GM18909 (cell line): Measurements from ENCODE around the gene PHTF2.
A peak's percentile ranks its signal among the peaks of the same experiment; 100 is the strongest.
"Not testable (repeated sequence)": the region's sequence is repeated elsewhere in the genome, so short reads cannot be mapped to it uniquely, and the experiment has no call there.

Experiments
- ATAC-seq: cut with Tn5 transposase; IDR thresholded peaks from one replicate; pipeline ENCODE4 v1.9.1; 2021; ENCODE audit warnings: mild to moderate bottlenecking; ENCODE audit not compliant: unreplicated experiment, poor library complexity

PHTF2 gene

DNA sequence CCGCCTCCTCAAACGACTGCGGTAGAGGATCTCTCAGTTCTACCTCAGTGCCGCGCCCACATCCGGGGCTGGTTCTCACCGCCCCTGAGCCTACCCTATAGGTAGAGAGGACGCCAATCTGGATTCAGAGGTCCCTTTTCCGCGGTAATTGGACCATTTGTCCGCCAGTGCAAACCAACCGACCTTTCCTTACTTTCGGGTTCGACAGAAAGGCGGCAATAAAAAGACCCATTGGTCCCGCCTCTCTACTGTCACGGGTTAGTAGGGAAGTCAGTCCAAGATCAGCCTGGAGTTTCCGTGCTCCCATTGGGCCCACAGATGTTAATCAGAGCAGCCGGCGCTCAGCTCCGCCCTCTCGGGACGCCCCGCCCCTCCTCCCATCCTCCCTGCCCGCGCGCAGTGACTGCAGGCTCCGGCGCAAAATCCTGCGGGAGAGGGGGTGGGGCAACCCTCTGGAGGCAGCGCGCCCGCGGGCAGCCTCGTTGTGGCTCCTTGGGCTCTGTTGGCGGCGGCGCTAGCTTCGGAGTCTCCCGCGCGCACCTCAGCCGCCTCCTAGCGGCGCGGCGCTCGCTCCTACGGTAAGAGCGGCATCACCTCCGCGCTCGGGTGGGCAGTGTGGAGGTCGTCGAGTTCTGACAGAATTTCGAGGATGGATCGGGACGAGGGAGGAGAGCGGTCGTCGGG is at the start of gene PHTF2, which contains the start of gene TMEM60:
Gene PHTF2 (plus strand): TSS at position 380 of the 684 bp plus-strand sequence.
Gene TMEM60 (minus strand): TSS at position 41 of the 684 bp plus-strand sequence. CDS start 4,061 bp downstream, outside the sequence.
- peak; percentile 94 for ATAC-seq

DNA sequence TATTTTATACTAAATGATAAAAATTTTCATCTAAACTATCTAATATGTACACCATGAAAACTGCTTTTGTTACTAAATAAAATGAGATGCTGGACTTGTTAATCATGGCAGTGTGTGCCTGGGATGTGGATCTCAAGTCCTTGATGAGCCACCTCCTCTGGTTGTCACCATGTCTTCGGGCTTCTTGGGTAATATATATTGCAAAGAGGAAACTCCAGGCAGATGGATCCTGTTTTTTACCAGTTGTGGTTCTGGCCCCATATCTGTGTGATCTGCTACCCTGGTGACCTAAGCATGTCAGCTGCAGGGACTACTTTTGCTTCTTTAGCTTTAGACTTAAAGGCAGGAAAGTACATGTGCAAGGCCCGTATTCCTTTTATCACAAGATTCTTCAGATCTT is 46.6 kb upstream of the PHTF2 start:
- ATAC-seq, result no peak

DNA sequence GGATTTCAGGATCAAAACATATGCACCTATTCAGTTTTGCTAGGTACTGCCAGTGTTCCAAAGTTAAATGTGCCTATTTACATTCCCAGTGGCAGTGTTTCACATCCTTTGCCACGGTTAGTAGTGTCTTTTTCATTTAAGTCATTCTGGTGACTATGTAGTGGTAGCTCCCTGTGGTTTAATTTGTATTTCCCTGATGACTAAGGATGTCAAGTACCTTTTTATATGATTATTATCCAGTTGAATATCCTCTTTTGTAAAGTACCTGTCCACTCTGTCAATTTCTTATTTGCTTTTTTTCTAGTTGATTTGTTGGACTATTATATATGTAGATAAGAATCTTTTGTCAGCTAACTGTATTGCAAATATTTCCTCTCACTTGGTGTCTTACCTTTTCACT is 45.4 kb upstream of the PHTF2 start:
- no peak for ATAC-seq

DNA sequence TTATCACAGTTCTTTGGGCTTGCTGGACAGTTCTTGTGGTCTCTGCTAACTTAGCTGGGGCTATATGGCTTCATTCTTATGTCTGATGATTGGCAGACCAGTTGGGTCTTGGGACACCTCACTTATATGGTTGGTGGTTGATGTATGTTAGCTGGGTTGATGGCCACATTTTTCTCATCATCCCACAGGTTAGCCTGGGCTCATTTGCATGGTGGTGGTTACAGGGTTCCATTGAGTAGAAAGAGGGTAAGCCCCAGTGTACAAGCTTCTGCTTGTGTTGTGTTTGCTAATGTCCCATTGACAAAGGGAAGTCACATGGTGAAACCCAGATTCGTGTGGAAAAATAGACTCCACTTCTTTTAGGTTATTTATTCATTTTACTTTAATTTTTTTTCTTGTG is 41.0 kb upstream of the PHTF2 start:
- ATAC-seq, result peak; percentile 95

DNA sequence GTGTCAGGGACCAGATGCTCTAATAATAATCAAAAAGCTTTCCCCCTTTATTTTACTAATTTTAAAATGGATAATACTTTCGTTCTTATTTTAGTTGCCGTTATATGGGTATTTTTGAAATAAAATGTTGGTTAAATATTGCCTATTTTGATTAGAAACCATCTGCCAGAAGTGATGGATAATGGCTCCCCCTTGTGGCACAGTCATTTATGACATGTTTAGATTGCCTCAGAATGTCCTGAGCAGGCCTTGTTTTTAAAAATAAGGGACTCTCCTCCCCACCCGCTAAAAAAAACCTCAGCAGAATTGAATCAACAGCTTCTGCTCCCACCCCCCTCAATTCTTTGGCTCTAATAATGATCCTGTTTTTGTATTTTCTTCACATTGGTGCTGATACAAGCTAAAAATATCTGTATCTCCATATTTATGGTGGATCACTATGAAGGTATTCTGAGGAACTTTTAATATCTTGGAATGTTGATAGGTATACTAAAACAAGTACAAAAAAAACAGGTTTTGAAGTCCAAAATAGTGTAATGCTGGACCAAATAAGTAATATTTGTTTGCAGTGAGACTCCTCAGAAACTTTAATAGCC is 39.2 kb upstream of the PHTF2 start:
- no peak for ATAC-seq

DNA sequence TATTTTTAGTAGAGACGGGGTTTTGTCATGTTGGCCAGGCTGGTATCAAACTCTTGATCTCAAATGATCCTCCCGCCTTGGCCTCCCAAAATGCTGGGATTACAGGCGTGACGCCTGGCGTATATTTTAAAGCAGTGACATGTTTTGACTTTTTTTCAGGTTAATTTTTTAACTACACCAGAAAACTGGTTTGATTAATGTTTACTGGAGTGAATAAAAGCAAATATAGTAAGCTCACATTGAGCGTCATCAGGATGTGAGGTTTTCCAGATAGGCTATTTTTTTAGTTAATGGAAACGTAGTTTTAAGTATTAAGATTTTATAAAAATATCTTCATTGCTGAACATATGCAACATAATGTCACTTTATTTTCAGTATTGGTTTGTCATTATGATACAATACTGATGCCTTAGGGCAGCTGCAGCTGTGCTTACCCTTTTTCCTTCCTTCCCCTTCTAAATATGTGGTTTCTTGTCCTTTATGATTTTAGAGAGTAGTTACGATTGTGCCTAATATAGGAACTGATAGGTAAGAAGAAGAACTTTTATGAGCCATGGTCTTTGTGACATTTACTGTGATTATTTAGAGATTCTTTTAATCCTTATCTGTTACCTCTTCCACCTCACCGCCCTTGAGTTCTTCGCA is 37.6 kb upstream of the PHTF2 start:
- ATAC-seq, result no peak

DNA sequence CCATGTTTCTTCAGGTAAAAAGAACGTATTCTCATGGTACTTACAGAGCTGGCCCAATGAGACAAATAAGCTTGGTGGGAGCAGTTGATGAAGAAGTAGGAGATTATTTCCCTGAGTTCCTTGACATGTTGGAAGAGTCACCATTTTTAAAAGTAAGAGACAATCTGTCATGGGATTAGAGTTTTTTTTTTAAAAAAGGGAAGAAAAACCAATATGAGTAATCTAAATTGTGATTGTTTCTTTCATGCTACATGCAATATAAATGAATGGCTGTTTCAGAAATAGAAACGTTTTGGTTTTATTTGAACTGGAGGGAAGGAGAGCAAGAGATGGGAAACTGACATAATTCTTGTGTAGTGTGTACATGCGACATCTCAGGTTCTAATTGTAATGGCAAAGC is 33.1 kb upstream of the PHTF2 start:
- no peak for ATAC-seq

DNA sequence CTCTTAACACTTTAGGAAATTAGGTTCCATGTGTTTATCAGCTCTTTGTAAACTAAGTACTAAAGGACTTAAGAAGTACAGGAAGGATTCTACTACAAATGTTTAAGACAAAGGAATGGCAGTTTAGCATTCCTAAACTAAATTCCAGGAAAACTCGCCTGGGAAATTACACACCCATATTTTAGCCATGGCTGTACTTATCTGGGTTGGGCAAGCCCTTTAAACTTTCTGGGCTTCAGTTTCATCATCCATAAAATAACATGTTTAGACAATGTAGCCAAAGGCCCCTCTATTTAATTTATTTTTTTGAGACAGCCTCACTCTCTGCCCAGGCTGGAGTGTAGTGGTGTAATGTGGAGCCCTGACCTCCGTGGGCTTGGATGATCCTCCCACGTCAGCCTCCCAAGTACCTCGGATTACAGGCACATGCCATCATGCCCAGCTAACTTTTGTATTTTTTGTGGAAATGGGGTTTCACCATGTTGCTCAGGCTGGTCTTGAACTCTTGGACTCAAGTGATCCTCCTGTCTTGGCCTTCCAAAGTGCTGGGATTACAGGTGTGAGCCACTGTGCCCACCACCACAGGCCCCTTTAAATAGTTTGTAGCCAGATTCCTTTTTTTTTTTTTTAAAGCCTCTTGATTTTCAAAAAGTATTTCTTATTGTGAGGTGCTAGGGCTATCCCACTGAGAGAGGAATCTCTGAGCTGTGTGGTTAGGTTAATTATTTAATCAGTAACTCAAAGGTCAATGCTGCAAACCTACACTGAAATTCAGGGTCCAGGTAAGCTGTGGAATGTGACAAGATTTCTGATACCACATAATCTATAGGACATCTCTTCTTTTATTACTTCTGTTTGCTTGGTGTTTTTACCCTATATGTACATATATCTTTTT is 32.4 kb upstream of the PHTF2 start:
- no peak for ATAC-seq

DNA sequence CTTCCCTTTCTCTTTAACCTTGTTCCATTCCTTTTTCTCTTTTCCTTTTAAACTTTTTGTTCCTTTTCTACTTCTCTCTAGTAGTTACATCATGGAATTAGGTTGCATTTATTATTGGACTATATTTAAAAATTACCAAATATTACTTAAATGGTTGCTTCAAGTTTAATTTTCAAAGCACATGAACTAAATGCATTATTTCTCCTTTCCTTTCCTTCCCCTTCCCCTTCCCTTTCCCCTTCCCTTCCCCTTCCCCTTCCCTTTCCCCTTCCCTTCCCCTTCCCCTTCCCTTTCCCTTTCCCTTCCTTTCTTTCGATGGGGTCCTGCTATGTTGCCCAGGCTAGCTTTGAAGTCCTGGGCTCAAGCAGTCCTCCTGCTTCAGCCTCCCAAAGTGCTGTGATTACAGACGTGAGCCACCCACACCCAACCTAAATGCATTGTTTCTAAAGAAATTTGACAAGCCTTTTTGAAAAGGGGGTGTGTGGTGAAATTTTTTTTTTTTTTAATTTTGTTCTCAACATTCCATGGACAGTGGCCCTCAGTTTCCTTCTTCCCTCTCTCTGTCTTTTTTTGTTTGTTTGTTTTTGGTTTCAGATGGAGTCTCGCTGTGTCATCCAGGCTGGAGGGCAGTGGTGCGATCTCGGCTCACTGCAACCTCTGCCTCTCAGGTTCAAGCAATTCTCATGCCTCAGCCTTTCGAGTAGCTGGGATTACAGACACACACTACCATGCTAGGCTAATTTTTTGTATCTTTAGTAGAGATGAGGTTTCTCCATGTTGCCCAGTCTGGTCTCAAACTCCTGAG is 31.6 kb upstream of the PHTF2 start:
- ATAC-seq, result no peak

DNA sequence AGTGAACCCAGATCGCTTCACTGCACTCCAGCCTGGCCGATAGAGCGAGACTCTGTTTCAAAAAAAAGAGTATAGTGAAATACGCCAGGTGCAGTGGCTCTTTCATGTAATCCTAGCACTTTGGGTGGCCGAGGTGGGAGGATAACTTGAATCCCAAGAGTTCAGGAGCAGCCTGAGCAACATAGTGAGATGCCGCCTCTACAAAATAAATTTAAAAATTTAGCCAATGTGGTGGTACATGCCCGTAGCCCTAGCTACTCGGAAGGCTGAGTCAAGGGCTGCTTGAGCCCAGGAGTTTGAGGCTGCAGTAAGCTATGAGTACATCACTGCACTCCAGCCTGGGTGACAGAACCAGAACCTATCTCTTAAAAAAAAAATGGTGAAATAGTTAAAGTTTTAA is 28.3 kb upstream of the PHTF2 start:
- ATAC-seq, result no peak

DNA sequence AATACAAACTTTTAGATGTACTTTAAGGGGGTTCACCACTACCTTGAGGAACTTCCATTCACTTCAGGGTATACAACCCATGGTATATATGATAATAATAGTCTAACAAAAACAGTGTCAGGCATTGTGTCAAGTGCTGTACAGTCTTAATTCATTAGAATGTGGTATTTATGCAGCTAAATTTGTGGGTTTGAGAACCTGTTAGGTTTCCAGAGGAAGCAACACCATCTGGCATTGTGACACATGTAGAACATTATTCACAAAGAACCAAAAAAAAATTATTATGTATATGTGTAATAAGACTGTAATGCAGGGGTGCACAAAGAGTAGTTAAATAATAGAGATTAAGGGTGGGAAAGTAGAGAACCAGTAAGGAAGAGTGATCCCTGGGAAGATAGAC is 26.7 kb upstream of the PHTF2 start:
- ATAC-seq, result no peak

DNA sequence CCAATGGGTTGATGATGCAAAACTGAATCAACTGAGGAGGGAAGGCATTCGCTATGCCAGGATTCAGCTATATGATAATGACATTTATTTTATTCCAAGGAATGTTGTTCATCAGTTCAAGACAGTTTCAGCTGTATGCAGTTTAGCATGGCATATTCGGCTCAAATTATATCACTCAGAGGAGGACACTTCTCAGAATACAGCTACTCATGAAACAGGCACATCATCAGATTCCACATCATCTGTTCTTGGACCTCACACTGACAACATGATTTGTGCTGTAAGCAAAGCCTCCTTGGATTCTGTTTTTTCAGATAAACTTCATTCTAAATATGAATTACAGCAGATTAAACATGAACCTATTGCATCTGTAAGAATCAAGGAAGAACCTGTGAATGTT is 20.0 kb upstream of the PHTF2 start:
- no peak for ATAC-seq

DNA sequence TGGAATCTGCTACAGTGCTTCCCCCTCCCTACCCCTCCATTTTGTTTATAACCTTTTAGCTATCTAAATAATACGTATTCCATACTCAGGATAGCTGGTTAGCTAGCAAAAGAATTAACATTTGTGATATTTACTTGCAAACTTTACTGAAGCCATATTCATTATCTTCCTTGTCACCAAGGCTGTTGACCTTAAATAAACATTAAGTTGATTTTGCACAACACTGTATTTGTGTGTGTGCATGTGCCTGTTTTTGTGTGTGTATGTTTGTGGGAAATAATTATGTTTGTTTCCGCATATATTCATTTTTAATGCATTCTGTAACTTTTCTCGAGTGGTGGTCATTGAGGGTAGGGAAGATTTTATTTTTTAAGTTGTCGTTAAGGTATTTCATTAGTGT is 16.2 kb upstream of the PHTF2 start:
- ATAC-seq, result no peak

DNA sequence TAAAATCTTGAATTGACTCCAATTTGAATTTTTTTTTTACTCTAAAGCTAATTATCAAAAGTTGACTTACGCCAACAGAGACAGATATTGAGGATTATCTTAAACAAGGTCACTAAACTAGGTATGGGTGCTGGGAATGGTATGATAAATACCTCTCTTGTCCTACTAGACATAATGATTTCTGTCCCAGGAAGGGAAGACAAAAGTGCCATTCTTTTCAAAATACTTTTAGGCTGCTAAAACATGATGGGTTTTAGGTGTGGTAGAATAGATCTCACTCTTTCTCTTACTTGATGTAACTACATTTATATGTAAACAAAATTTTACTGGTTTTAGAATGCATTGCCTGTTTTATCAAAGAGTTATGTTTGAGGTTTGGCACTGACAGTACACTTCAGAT is 15.5 kb upstream of the PHTF2 start:
- no peak for ATAC-seq

DNA sequence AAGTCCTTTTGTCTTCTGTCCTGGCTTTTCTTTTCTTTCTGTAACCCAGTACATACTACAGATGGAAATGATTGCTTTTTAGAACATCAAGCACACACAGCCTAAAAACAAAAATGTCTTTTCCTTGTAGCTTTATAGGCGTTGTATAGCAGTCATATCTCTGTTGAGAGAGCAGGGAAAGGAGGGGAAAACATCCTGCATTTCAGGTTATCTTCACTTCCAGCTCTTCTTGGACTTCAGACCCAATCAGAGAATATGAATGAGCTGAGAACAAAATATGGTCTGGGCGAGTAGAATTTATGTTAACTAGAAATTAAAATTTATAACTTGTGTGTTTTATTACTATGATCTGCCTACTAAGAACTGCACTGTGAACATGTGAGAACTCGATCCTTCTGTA is 15.0 kb upstream of the PHTF2 start:
- ATAC-seq, result no peak

DNA sequence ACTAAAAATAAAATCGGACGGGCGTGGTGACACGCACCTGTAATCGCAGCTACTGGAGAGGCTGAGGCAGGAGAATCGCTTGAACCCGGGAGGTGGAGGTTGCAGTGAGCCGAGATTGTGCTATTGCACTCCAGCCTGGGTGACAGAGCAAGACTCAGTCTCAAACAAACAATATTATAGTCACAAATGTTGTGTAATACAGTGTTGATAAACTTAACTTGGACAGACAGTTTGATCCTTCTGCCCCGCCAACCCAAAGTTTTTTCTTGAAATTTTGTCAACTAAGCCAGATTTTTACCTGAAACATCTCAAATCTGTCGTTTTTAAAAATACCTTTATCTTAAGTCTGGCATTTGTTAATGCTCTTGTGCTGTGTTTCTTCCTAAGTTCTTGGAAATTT is 14.1 kb upstream of the PHTF2 start:
- not testable (repeated sequence) for ATAC-seq

DNA sequence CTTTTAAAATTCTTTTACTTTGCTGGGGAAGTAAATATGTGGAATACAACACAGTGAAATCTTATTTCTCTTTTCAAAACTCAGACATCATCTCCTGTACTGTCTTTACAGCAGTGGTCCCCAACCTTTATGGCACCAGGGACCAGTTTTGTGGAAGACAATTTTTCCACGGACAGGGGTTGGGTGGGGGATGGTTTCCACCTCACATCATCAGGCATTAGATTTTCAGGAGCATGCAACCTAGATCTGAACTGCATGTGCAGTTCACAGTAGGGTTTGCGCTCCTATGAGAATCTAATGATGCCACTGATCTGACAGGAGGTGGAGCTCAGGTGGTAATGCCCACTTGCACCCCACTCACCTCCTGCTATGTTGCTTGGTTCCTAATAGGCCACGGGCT is 12.6 kb upstream of the PHTF2 start:
- no peak for ATAC-seq

DNA sequence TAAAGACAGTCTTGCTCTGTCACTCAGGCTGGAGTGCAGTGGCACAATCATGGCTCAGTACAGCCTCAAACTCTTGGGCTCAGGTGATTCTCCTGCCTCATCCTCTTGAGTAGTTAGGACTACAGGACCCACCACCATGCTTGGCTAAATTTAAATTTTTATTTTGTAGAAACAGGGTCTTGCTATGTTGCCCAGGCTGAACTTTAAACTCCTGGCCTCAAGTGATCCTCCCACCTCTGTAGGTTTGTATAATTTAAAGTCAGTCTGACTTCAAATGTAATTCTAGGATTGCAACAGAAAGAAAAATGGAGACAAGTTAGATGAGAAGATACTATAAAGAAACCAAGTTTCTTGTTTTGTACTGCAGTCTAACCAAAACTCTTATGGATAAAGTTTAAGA is 11.8 kb upstream of the PHTF2 start:
- no peak for ATAC-seq

DNA sequence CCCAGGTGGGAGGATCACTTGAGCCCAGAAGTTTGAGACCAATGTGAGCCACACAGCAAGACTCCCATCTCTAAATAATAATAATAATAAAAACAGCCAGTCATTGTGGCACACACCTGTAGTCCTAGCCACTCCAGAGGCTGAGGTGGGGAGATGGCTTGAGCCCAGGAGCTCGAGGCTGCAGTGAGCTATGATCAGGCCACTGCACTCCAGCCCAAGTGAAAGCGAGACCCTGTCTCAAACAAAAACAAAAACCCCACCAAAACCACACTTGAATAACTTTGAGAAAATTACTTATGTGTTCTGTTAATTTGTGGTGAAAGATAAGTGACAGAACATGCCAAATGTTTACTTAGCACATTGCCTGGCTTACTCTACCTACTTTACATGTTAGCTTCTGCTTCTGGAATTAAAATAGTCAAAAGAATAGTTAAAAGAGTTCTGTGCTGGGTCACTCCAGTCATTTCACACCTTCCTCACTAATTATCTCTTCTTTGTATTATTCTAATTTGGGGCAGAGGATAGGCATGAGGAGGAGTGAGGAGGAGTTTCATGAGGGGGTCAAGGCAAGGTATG is 10.2 kb upstream of the PHTF2 start:
- no peak for ATAC-seq

DNA sequence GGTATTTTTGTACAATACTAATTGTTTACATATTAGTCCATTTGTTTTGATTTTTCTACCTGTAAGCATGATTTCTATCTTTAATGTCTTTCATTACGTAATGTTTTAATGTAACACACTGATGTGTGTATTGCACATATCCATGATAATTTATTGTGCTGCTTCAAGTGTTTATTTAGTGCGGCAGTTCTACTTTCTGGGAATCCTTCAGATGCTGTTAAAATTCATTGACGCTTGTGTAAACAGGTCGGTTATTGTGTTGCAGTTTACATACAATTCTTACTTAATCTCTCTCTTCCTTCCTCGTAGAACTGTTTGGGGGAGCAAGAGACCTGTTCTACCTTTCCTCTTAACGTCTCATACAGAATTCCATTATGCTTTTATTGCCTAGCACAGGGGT is 7.2 kb upstream of the PHTF2 start:
- ATAC-seq, result no peak
